Mesenchymal stem cell (in vitro differentiated cells and primary cell): Measurements from ENCODE around the gene HDHD3.

ENCODE experiments used
- DNase-seq: peaks from one replicate; pipeline ENCODE4 v3.0.0-alpha.2; 2013
- H2AFZ ChIP-seq: one replicate; pipeline ENCODE4 v1.6.1; 2013; ENCODE audit warnings: low read depth, mild to moderate bottlenecking, control low read depth, inconsistent platforms, low read length, moderate library complexity
- H2AK5ac ChIP-seq: 2 replicates; pipeline ENCODE4 v1.6.1; 2013; ENCODE audit warnings: low read length, moderate library complexity, mild to moderate bottlenecking, inconsistent platforms; ENCODE audit not compliant: severe bottlenecking
- H2BK120ac ChIP-seq: one replicate; pipeline ENCODE4 v1.6.1; 2013; ENCODE audit warnings: low read depth, mild to moderate bottlenecking, inconsistent platforms, low read length, moderate library complexity
- H2BK12ac ChIP-seq, 2 experiments: one replicate each; pipeline ENCODE4 v1.6.1; 2013; ENCODE audit warnings: inconsistent platforms in 2 of 2, low read length in 2 of 2, mild to moderate bottlenecking in 2 of 2, moderate library complexity in 2 of 2, control low read depth in 1 of 2
- H2BK15ac ChIP-seq: one replicate; pipeline ENCODE4 v1.6.1; 2013; ENCODE audit warnings: mild to moderate bottlenecking, low read depth, inconsistent platforms; ENCODE audit not compliant: poor library complexity, severe bottlenecking
- H2BK5ac ChIP-seq: 2 replicates; pipeline ENCODE4 v1.6.1; 2013; ENCODE audit warnings: low read depth, mild to moderate bottlenecking, low read length, control low read depth, inconsistent platforms; ENCODE audit not compliant: poor library complexity, severe bottlenecking
- H3K14ac ChIP-seq, 2 experiments: one replicate each; pipeline ENCODE4 v1.6.1; 2013; ENCODE audit warnings: inconsistent platforms in 2 of 2, low read length in 2 of 2, control low read depth in 1 of 2, mild to moderate bottlenecking in 1 of 2, moderate library complexity in 1 of 2
- H3K18ac ChIP-seq, 2 experiments: one replicate each; pipeline ENCODE4 v1.6.1; 2013; ENCODE audit warnings: inconsistent platforms in 2 of 2, low read length in 2 of 2, control low read depth in 1 of 2, low read depth in 1 of 2, mild to moderate bottlenecking in 1 of 2
- H3K23ac ChIP-seq, 2 experiments: one replicate each; pipeline ENCODE4 v1.6.1; 2013; ENCODE audit warnings: inconsistent platforms in 2 of 2, low read length in 2 of 2, mild to moderate bottlenecking in 2 of 2, moderate library complexity in 2 of 2, control low read depth in 1 of 2
- H3K27ac ChIP-seq: 2 replicates; pipeline ENCODE4 v1.5.1; 2013; ENCODE audit warnings: mild to moderate bottlenecking, moderate library complexity, low read length, control low read depth, inconsistent platforms; ENCODE audit not compliant: poor library complexity, severe bottlenecking
- H3K27me3 ChIP-seq, 2 experiments: 2 replicates each; pipeline versions ENCODE4 v1.6.1 to v1.7.0; 2013; ENCODE audit warnings: low read length in 2 of 2, mild to moderate bottlenecking in 2 of 2, moderate library complexity in 2 of 2, control low read depth in 1 of 2, inconsistent platforms in 1 of 2; ENCODE audit not compliant: control insufficient read depth in 1 of 2, insufficient read depth in 1 of 2
- H3K36me3 ChIP-seq, 2 experiments: 2 replicates each; pipeline versions ENCODE4 v1.6.1 to v1.7.0; 2013; ENCODE audit warnings: low read length in 2 of 2, control low read depth in 1 of 2, inconsistent platforms in 1 of 2, low read depth in 1 of 2, mild to moderate bottlenecking in 1 of 2; ENCODE audit not compliant: insufficient read depth in 2 of 2, control insufficient read depth in 1 of 2
- H3K4ac ChIP-seq, 2 experiments: one replicate each; pipeline ENCODE4 v1.6.1; 2013; ENCODE audit warnings: inconsistent platforms in 2 of 2, low read length in 2 of 2, mild to moderate bottlenecking in 2 of 2, moderate library complexity in 2 of 2, control low read depth in 1 of 2, low read depth in 1 of 2
- H3K4me1 ChIP-seq: 2 replicates; pipeline ENCODE4 v1.6.1; 2013; ENCODE audit warnings: low read depth, low read length, control low read depth; ENCODE audit not compliant: control insufficient read depth, insufficient read depth
- H3K4me2 ChIP-seq: 2 replicates; pipeline ENCODE4 v1.6.1; 2013; ENCODE audit warnings: low read length, mild to moderate bottlenecking, inconsistent platforms; ENCODE audit not compliant: poor library complexity, severe bottlenecking
- H3K4me3 ChIP-seq, 2 experiments: 2 replicates each; pipeline versions ENCODE4 v1.5.1 to v1.7.0; 2013; ENCODE audit warnings: low read length in 2 of 2, mild to moderate bottlenecking in 2 of 2, control low read depth in 1 of 2, low read depth in 1 of 2; ENCODE audit not compliant: insufficient read depth in 1 of 2
- H3K79me1 ChIP-seq: replicated peaks from 2 replicates; pipeline ENCODE4 v1.6.1; 2013; ENCODE audit warnings: mild to moderate bottlenecking, control low read depth, low read length, inconsistent platforms; ENCODE audit not compliant: poor library complexity, severe bottlenecking
- H3K9ac ChIP-seq: 2 replicates; pipeline ENCODE4 v1.7.0; 2013; ENCODE audit warnings: mild to moderate bottlenecking, low read length, moderate library complexity
- H3K9me3 ChIP-seq: 2 replicates; pipeline ENCODE4 v1.7.0; 2013; ENCODE audit warnings: mild to moderate bottlenecking, low read length; ENCODE audit not compliant: control insufficient read depth
- H4K8ac ChIP-seq: one replicate; pipeline ENCODE4 v1.6.1; 2013; ENCODE audit warnings: inconsistent platforms, mild to moderate bottlenecking, low read length, moderate library complexity
- H4K91ac ChIP-seq: one replicate; pipeline ENCODE4 v1.6.1; 2013; ENCODE audit warnings: mild to moderate bottlenecking, low read length, inconsistent platforms
- WGBS: methylation state at CpG from one replicate; pipeline ENCODE4 v1.1.7; 2013; ENCODE audit warnings: mixed read lengths; 5-methylcytosine and 5-hydroxymethylcytosine counted together

HDHD3 gene

GRCh38 chr9:113345190-113345589, 31.6 kb downstream of the HDHD3 start:
- Histone ChIP-seq H3K79me1 (no peaks in the 10 kb centered on the region), H3K36me3 (no peaks in the 10 kb centered on the region), H4K91ac (no peak overlapping the region), H2BK5ac (no peak overlapping the region), H3K9me3 (no peaks in the 10 kb centered on the region), H3K9ac (no peak overlapping the region), H3K4me2 (no peak overlapping the region), H2BK12ac (no peak overlapping the region), H4K8ac (no peak overlapping the region), H2AK5ac (no peak overlapping the region), H3K14ac (no peak overlapping the region), H3K27ac (no peak overlapping the region), H3K4me3 (no peak overlapping the region), H3K18ac (no peak overlapping the region), H3K23ac (no peak overlapping the region), H3K4me1 (peaks cover 6% of the 10 kb centered on the region), H2BK120ac (no peak overlapping the region), H2AFZ (no peak overlapping the region), H3K27me3 (peaks cover 10 to 31% of the 10 kb centered on the region in 2 experiments), H3K4ac (no peak overlapping the region), H2BK15ac (no peak overlapping the region)
- no CpG with 5 or more reads among the region's 2 CpGs for WGBS
- DNase-seq = no peak

GRCh38 chr9:113343732-113344231, 33.0 kb downstream of the HDHD3 start:
- Histone ChIP-seq H2BK120ac (no peak overlapping the region), H2BK12ac (no peak overlapping the region), H3K4me3 (no peak overlapping the region), H4K91ac (no peak overlapping the region), H2AFZ (peak overlapping the region; percentile 29), H3K36me3 (no peaks in the 10 kb centered on the region), H3K4me1 (peaks cover 2% of the 10 kb centered on the region), H3K27me3 (peaks cover 0 to 20% of the 10 kb centered on the region in 2 experiments), H3K18ac (peak overlapping the region in 1 of 2 experiments; percentile 6), H2AK5ac (no peak overlapping the region), H3K4me2 (no peak overlapping the region), H3K14ac (no peak overlapping the region), H3K9me3 (no peaks in the 10 kb centered on the region), H3K79me1 (no peaks in the 10 kb centered on the region), H2BK5ac (no peak overlapping the region), H3K9ac (peak overlapping the region; percentile 77), H2BK15ac (no peak overlapping the region), H4K8ac (peak overlapping the region; percentile 79), H3K27ac (no peak overlapping the region), H3K4ac (no peak overlapping the region), H3K23ac (peak overlapping the region in 1 of 2 experiments; percentile 23)
- WGBS = 60% methylated on average over 1 of the region's 1 CpG
- peak; percentile 96 for DNase-seq

GRCh38 chr9:113341712-113342410, 34.9 kb downstream of the HDHD3 start:
- no peak overlapping the region for H3K9ac ChIP-seq
- no peak overlapping the region for H3K14ac ChIP-seq
- DNase-seq = peak; percentile 24
- H3K23ac ChIP-seq = no peak overlapping the region
- WGBS = 70% methylated on average over 9 of the region's 9 CpGs
- H3K9me3 ChIP-seq = no peaks in the 10 kb centered on the region
- no peak overlapping the region for H3K18ac ChIP-seq
- H4K8ac ChIP-seq = no peak overlapping the region
- H4K91ac ChIP-seq = no peak overlapping the region
- H3K27ac ChIP-seq = no peak overlapping the region
- H3K4me1 ChIP-seq = peaks cover 2% of the 10 kb centered on the region
- no peak overlapping the region for H3K4me3 ChIP-seq
- H3K27me3 ChIP-seq = peaks cover 0 to 3% of the 10 kb centered on the region in 2 experiments
- no peak overlapping the region for H2BK5ac ChIP-seq
- no peak overlapping the region for H2BK12ac ChIP-seq
- H2AK5ac ChIP-seq = no peak overlapping the region
- H3K4me2 ChIP-seq = no peak overlapping the region
- no peak overlapping the region for H3K4ac ChIP-seq
- H2BK120ac ChIP-seq = no peak overlapping the region
- no peaks in the 10 kb centered on the region for H3K79me1 ChIP-seq
- H3K36me3 ChIP-seq = no peaks in the 10 kb centered on the region
- no peak overlapping the region for H2BK15ac ChIP-seq
- no peak overlapping the region for H2AFZ ChIP-seq

- Histone ChIP-seq H3K9me3 (no peaks in the 10 kb centered on the region), H2BK120ac (no peak within 1 kb of the TSS), H3K4me3 (peak within 1 kb of the TSS; percentile 93 to 95), H3K4me2 (peak within 1 kb of the TSS; percentile 57), H3K27ac (peak within 1 kb of the TSS; percentile 45), H3K36me3 (no peaks in the 10 kb centered on the region), H3K4ac (peak within 1 kb of the TSS in 1 of 2 experiments; percentile 28), H3K27me3 (no peaks in the 10 kb centered on the region), H4K8ac (peak within 1 kb of the TSS; percentile 90), H3K9ac (peak within 1 kb of the TSS; percentile 93), H3K18ac (peak within 1 kb of the TSS; percentile 54 to 94), H4K91ac (peak within 1 kb of the TSS; percentile 40), H2BK15ac (no peak within 1 kb of the TSS), H2BK12ac (no peak within 1 kb of the TSS), H3K79me1 (no peaks in the 10 kb centered on the region), H2AFZ (peak within 1 kb of the TSS; percentile 87), H2BK5ac (no peak within 1 kb of the TSS), H3K23ac (no peak within 1 kb of the TSS), H3K14ac (no peak within 1 kb of the TSS), H3K4me1 (peaks cover 2% of the 10 kb centered on the region), H2AK5ac (no peak within 1 kb of the TSS)
- 2% methylated on average over 46 of the region's 46 CpGs for whole genome bisulfite sequencing
- peak; percentile 89 for DNase-seq
Measured at GRCh38 chr9:113340011-113340699, 36.6 kb downstream of the HDHD3 start, which contains the start of gene WDR31. TSS of gene WDR31 (minus strand) at chr9:113340275. CDS start at chr9:113332022, 8,253 bp downstream.
